SK-N-SH (cell line): ENCODE data around the gene GNAS. TPM values are rescaled to one million over a fixed set of nuclear protein-coding genes. Genes with fewer than 3 reads are reported as not detected.

Experiments used
- CTCF ChIA-PET: fragments of 300-600, 350-600 bp; formaldehyde crosslinking; extraction: SDS; loops from one replicate; lab custom pipeline; 2021; lab: Yijun Ruan, JAX
- POLR2A ChIA-PET: fragments of 350-600 bp; sonication (Branson Sonifier 250); formaldehyde crosslinking; extraction: SDS; loops from one replicate; lab custom pipeline; 2020; ENCODE audit warnings: antibody characterized with exemption, inconsistent platforms; lab: Yijun Ruan, JAX
- DNase-seq: peaks from one replicate; pipeline ENCODE4 v3.0.0; 2012
- H2AFZ ChIP-seq: fragments of 200-600 bp; sonication (generic); 2 replicates; pipeline ENCODE4 v1.8.1; 2016; ENCODE audit warnings: antibody characterized with exemption, mild to moderate bottlenecking, low read depth
- H3F3A ChIP-seq: fragments of 200-600 bp; sonication (generic); replicated peaks from 2 replicates; pipeline ENCODE3; 2016; ENCODE audit warnings: antibody characterized with exemption, mild to moderate bottlenecking; ENCODE audit not compliant: insufficient read depth
- H3K27ac ChIP-seq, 2 experiments: fragments of 200-500 bp in 1 of 2; fragments of 200-600 bp in 1 of 2; sonication (Bioruptor generic) in 1 of 2; sonication (generic), shearing (Covaris generic) in 1 of 2; 2 replicates each; pipeline versions ENCODE4 v1.5.1 to v1.6.1; 2014 to 2016; ENCODE audit warnings: low read depth in 2 of 2, inconsistent platforms in 1 of 2, low read length in 1 of 2, mild to moderate bottlenecking in 1 of 2, mixed read lengths in 1 of 2
- H3K27me3 ChIP-seq: fragments of 200-600 bp; sonication (generic), shearing (Covaris generic); 2 replicates; pipeline ENCODE4 v1.6.1; 2016; ENCODE audit warnings: mixed run types; ENCODE audit not compliant: insufficient read depth
- H3K36me3 ChIP-seq, 2 experiments: fragments of 200-500 bp in 1 of 2; fragments of 200-600 bp in 1 of 2; sonication (Bioruptor generic) in 1 of 2; sonication (generic) in 1 of 2; replicated peaks in 1 of 2; 2 replicates each; pipeline versions ENCODE3 to v1.5.1; 2014 to 2016; ENCODE audit warnings: low read length in 1 of 2, mild to moderate bottlenecking in 1 of 2; ENCODE audit not compliant: insufficient read depth in 2 of 2, control insufficient read depth in 1 of 2
- H3K4me1 ChIP-seq, 2 experiments: fragments of 200-500 bp in 1 of 2; fragments of 200-600 bp in 1 of 2; sonication (Bioruptor generic) in 1 of 2; sonication (generic), shearing (Covaris generic) in 1 of 2; 2 replicates each; pipeline versions ENCODE4 v1.5.1 to v1.6.1; 2014 to 2016; ENCODE audit warnings: low read depth in 1 of 2, low read length in 1 of 2, mixed run types in 1 of 2; ENCODE audit not compliant: insufficient read depth in 2 of 2, control insufficient read depth in 1 of 2
- H3K4me2 ChIP-seq: fragments of 200-600 bp; sonication (generic), shearing (Covaris generic); 2 replicates; pipeline ENCODE4 v1.6.1; 2017; ENCODE audit warnings: mixed run types
- H3K4me3 ChIP-seq, 2 experiments: fragments of 200-500 bp in 1 of 2; fragments of 200-600 bp in 1 of 2; sonication (Bioruptor generic) in 1 of 2; sonication (generic), shearing (Covaris generic) in 1 of 2; 2 replicates each; pipeline versions ENCODE4 v1.5.1 to v1.8.1; 2014 to 2016; ENCODE audit warnings: low read depth in 2 of 2, inconsistent platforms in 1 of 2, low read length in 1 of 2, mild to moderate bottlenecking in 1 of 2, mixed read lengths in 1 of 2, moderate library complexity in 1 of 2
- H3K79me2 ChIP-seq: fragments of 200-600 bp; sonication (generic); 2 replicates; pipeline ENCODE4 v1.8.1; 2017; ENCODE audit warnings: mild to moderate bottlenecking; ENCODE audit not compliant: insufficient read depth
- H3K9ac ChIP-seq: fragments of 200-600 bp; sonication (generic); 2 replicates; pipeline ENCODE4 v1.6.1; 2017; ENCODE audit warnings: mixed run types
- H3K9me2 ChIP-seq: fragments of 200-600 bp; sonication (generic); 2 replicates; pipeline ENCODE4 v1.6.1; 2017; ENCODE audit warnings: mixed run types
- H3K9me3 ChIP-seq: fragments of 200-600 bp; sonication (generic); 2 replicates; pipeline ENCODE4 v1.6.1; 2017; ENCODE audit warnings: mixed run types, mild to moderate bottlenecking, moderate library complexity
- H4K20me1 ChIP-seq: fragments of 200-600 bp; sonication (generic); 2 replicates; pipeline ENCODE4 v1.6.1; 2017; ENCODE audit warnings: mild to moderate bottlenecking, mixed run types; ENCODE audit not compliant: insufficient read depth
- CHD2 ChIP-seq: fragments of 150-350 bp; IDR thresholded peaks from 2 replicates; pipeline ENCODE4 v1.6.1; 2018; ENCODE audit warnings: low read length; ENCODE audit not compliant: partially characterized antibody
- ELF1 ChIP-seq: IDR thresholded peaks from 2 replicates; pipeline ENCODE4 v1.4.0; 2012
- EP300 ChIP-seq, 2 experiments: IDR thresholded peaks; 2 replicates each; pipeline versions ENCODE4 v1.4.0 to v1.6.1; 2012; ENCODE audit warnings: borderline replicate concordance in 1 of 2, low read depth in 1 of 2, low read length in 1 of 2
- FOSL2 ChIP-seq: IDR thresholded peaks from 2 replicates; pipeline ENCODE4 v1.4.0; 2012; ENCODE audit warnings: low read depth, mild to moderate bottlenecking, moderate library complexity, borderline replicate concordance
- FOXJ3 ChIP-seq: sonication (generic); formaldehyde crosslinking; IDR thresholded peaks from 2 replicates; pipeline ENCODE4 v1.5.1; 2020; ENCODE audit warnings: mild to moderate bottlenecking, missing genetic modification reagents
- FOXM1 ChIP-seq: IDR thresholded peaks from 2 replicates; pipeline ENCODE4 v1.4.0; 2012; ENCODE audit warnings: low read depth, mild to moderate bottlenecking
- GATA2 ChIP-seq: sonication (generic); formaldehyde crosslinking; IDR thresholded peaks from 2 replicates; pipeline ENCODE4 v1.5.0; 2020; ENCODE audit warnings: mild to moderate bottlenecking, missing genetic modification reagents
- JUND ChIP-seq: IDR thresholded peaks from 2 replicates; pipeline ENCODE4 v1.4.0; 2012
- NFIC ChIP-seq: IDR thresholded peaks from 2 replicates; pipeline ENCODE4 v1.4.0; 2012; ENCODE audit warnings: borderline replicate concordance
- NRF1 ChIP-seq: IDR thresholded peaks from 2 replicates; pipeline ENCODE4 v1.6.1; 2012; ENCODE audit warnings: low read depth, mild to moderate bottlenecking, low read length
- PBX3 ChIP-seq: IDR thresholded peaks from 2 replicates; pipeline ENCODE4; 2012
- REST ChIP-seq: IDR thresholded peaks from 2 replicates; pipeline ENCODE4 v1.6.1; 2012; ENCODE audit warnings: mild to moderate bottlenecking, low read depth, low read length, moderate library complexity
- RFX5 ChIP-seq: IDR thresholded peaks from 2 replicates; pipeline ENCODE4 v1.6.1; 2012; ENCODE audit warnings: mild to moderate bottlenecking, improper control_type of control experiment, low read length
- SIN3A ChIP-seq: IDR thresholded peaks from 2 replicates; pipeline ENCODE4 v1.6.1; 2012; ENCODE audit warnings: low read depth, mild to moderate bottlenecking, low read length, moderate library complexity, borderline replicate concordance
- TCF12 ChIP-seq: IDR thresholded peaks from 2 replicates; pipeline ENCODE4 v1.4.0; 2012
- TEAD4 ChIP-seq: IDR thresholded peaks from 2 replicates; pipeline ENCODE4 v1.4.0; 2012; ENCODE audit warnings: mild to moderate bottlenecking, borderline replicate concordance; ENCODE audit not compliant: insufficient read depth
- USF1 ChIP-seq: IDR thresholded peaks from 2 replicates; pipeline ENCODE4 v1.4.0; 2012; ENCODE audit warnings: low read depth, borderline replicate concordance
- YY1 ChIP-seq: IDR thresholded peaks from 2 replicates; pipeline ENCODE4 v1.4.0; 2012; ENCODE audit warnings: low read depth, mild to moderate bottlenecking
- ZBTB33 ChIP-seq: IDR thresholded peaks from 2 replicates; pipeline ENCODE4 v1.4.0; 2012; ENCODE audit warnings: low read depth, borderline replicate concordance
- WGBS: methylation state at CpG from one replicate; pipeline ENCODE4 v1.1.6; 2017; ENCODE audit warnings: low lambda C conversion rate; 5-methylcytosine and 5-hydroxymethylcytosine counted together
- polyA plus RNA-seq, 3 experiments: library from polyadenylated mRNA; depleted of rRNA; stranded (reverse); fragments of >200 nt; gene quantifications; 2 replicates each; pipeline ENCODE4 v1.2.3, GENCODE V29; 2012

Gene GNAS
- polyA plus RNA-seq, 1 of the 3 experiments (the other 2 are of a cell fraction) = 1,562 TPM

GRCh38 chr20:58815448-58815847 is 37.1 kb upstream of the GNAS start:
- Histone ChIP-seq H3K27ac (no peak overlapping the region), H3K9ac (no peak overlapping the region), H3K4me2 (no peak overlapping the region), H3K9me3 (no peaks in the 10 kb centered on the region), H3K79me2 (no peaks in the 10 kb centered on the region), H3K4me3 (no peak overlapping the region), H3K36me3 (no peaks in the 10 kb centered on the region), H4K20me1 (no peaks in the 10 kb centered on the region), H3K27me3 (no peaks in the 10 kb centered on the region), H3K4me1 (no peaks in the 10 kb centered on the region), H3K9me2 (no peaks in the 10 kb centered on the region), H2AFZ (no peak overlapping the region), H3F3A (no peaks in the 10 kb centered on the region)
- DNase-seq = no peak
- TF ChIP-seq USF1 = no peak
- no peak for TF ChIP-seq GATA2 (CRISPR knock-in tag)
- TF ChIP-seq RFX5 = no peak
- TF ChIP-seq YY1 = no peak
- TF ChIP-seq CHD2 = no peak
- TF ChIP-seq NRF1 = no peak
- TF ChIP-seq FOXJ3 (CRISPR knock-in tag) = no peak
- no peak for TF ChIP-seq PBX3
- TF ChIP-seq FOXM1 = no peak
- TF ChIP-seq REST = no peak
- TF ChIP-seq JUND = no peak
- no peak for TF ChIP-seq EP300 (IDR thresholded peaks at IDR 0.05; ENCODE audit: borderline replicate concordance in 1 of 2, low read depth in 1 of 2, low read length in 1 of 2)
- no peak for TF ChIP-seq TEAD4
- no peak for TF ChIP-seq TCF12
- POLR2A ChIA-PET = no interaction called here
- CTCF ChIA-PET = no interaction called here
- 79% methylated on average over 8 of the region's 11 CpGs for WGBS

- Histone ChIP-seq H3K79me2 (no peaks in the 10 kb centered on the region), H3K4me3 (no peak overlapping the region), H3K4me2 (no peak overlapping the region), H3K9me3 (no peaks in the 10 kb centered on the region), H4K20me1 (no peaks in the 10 kb centered on the region), H3K9ac (no peak overlapping the region), H3K27me3 (no peaks in the 10 kb centered on the region), H3K9me2 (no peaks in the 10 kb centered on the region), H3K4me1 (no peaks in the 10 kb centered on the region), H3K36me3 (no peaks in the 10 kb centered on the region), H3K27ac (no peak overlapping the region), H2AFZ (no peak overlapping the region), H3F3A (no peaks in the 10 kb centered on the region)
- no peak for TF ChIP-seq FOSL2
- TF ChIP-seq SIN3A = no peak
- no peak for TF ChIP-seq YY1
- no peak for TF ChIP-seq NFIC
- TF ChIP-seq ZBTB33 = no peak
- TF ChIP-seq FOXM1 = no peak
- no peak for TF ChIP-seq CHD2
- TF ChIP-seq ELF1 = no peak
- ChIA-PET POLR2A (no interaction called here), CTCF (interaction anchor here (1.1 kb wide), 1 partner anchor 679 kb away, joined by 3 read pairs; no protein-coding TSS in a partner anchor)
- no peak for DNase-seq
- WGBS = 80% methylated on average over 1 of the region's 10 CpGs
Observed at GRCh38 chr20:58816051-58816450, 36.5 kb upstream of the GNAS start.
